PC-9 (cell line): ENCODE data around the gene CCDC30. TPM values are rescaled to one million over a fixed set of nuclear protein-coding genes. Genes with fewer than 3 reads are reported as not detected.

Source experiments
- BruUV-seq: library from RNA; stranded (reverse); fragments of 400-500 nt; replicated peaks from 2 replicates; lab custom pipeline; 2021; lab: Mats Ljungman, UMichigan
- CTCF ChIA-PET: fragments of 300-600 bp; sonication (Branson Sonifier 250); formaldehyde crosslinking; loops from one replicate; lab custom pipeline; 2022; ENCODE audit warnings: antibody characterized with exemption; lab: Charles Lee
- POLR2A ChIA-PET: fragments of 300-600 bp; sonication (Branson Sonifier 250); formaldehyde crosslinking; loops from one replicate; lab custom pipeline; 2022; ENCODE audit warnings: antibody characterized with exemption; ENCODE audit not compliant: unreplicated experiment; lab: Charles Lee
- DNase-seq, 2 experiments: peaks; one replicate each; pipeline versions ENCODE4 v3.0.0 to v3.0.0-alpha.2; 2015 to 2022; ENCODE audit warnings: mixed read lengths in 1 of 2
- H2AFZ ChIP-seq: fragments of 200-600 bp; sonication (generic); 2 replicates; pipeline ENCODE4 v1.8.1; 2017; ENCODE audit warnings: antibody characterized with exemption
- H3F3A ChIP-seq: fragments of 200-600 bp; sonication (generic); 2 replicates; pipeline ENCODE4 v1.8.1; 2017; ENCODE audit warnings: antibody characterized with exemption, mild to moderate bottlenecking, low read depth; ENCODE audit not compliant: insufficient read depth
- H3K27ac ChIP-seq: fragments of 200-600 bp; sonication (generic); 2 replicates; pipeline ENCODE4 v1.6.1; 2016; ENCODE audit warnings: mixed run types
- H3K27me3 ChIP-seq: fragments of 200-600 bp; sonication (generic); 2 replicates; pipeline ENCODE4 v1.6.1; 2016; ENCODE audit warnings: low read depth, mixed run types; ENCODE audit not compliant: insufficient read depth
- H3K36me3 ChIP-seq: fragments of 200-600 bp; sonication (generic); 2 replicates; pipeline ENCODE4 v1.6.1; 2016; ENCODE audit warnings: low read depth, mixed run types
- H3K4me1 ChIP-seq: fragments of 200-600 bp; sonication (generic); replicated peaks from 2 replicates; pipeline ENCODE4 v1.6.1; 2016; ENCODE audit warnings: mixed run types; ENCODE audit not compliant: insufficient read depth
- H3K4me2 ChIP-seq: fragments of 200-600 bp; sonication (generic); 2 replicates; pipeline ENCODE4 v1.6.1; 2017; ENCODE audit warnings: mixed run types
- H3K4me3 ChIP-seq: fragments of 200-600 bp; sonication (generic); 2 replicates; pipeline ENCODE4 v1.6.1; 2016; ENCODE audit warnings: mixed run types
- H3K79me2 ChIP-seq: fragments of 200-600 bp; sonication (generic); 2 replicates; pipeline ENCODE4 v1.6.1; 2017; ENCODE audit warnings: low read depth, mixed run types
- H3K9me2 ChIP-seq: fragments of 200-600 bp; sonication (generic); 2 replicates; pipeline ENCODE4 v1.8.1; 2017; ENCODE audit warnings: mild to moderate bottlenecking; ENCODE audit not compliant: insufficient read depth
- H3K9me3 ChIP-seq: fragments of 200-600 bp; sonication (generic); 2 replicates; pipeline ENCODE4 v1.8.1; 2016; ENCODE audit warnings: low read depth; ENCODE audit not compliant: insufficient read depth
- H4K20me1 ChIP-seq: fragments of 200-600 bp; sonication (generic); 2 replicates; pipeline ENCODE4 v1.8.1; 2017; ENCODE audit not compliant: insufficient read depth
- EZH2 ChIP-seq: fragments of 200-600 bp; sonication (generic); IDR thresholded peaks from 2 replicates; pipeline ENCODE4 v1.8.0; 2017; ENCODE audit warnings: antibody characterized with exemption, low read depth
- intact Hi-C: fragments of 100-400 bp; cut with micrococcal nuclease; formaldehyde crosslinking; loops from one replicate; pipeline ENCODE4 v1.10.0; 2022; ENCODE audit not compliant: unreplicated experiment
- total RNA-seq: library from RNA; stranded (reverse); gene quantifications from 2 replicates; pipeline ENCODE4 v1.2.3, GENCODE V29; 2021
- TF ChIP-seq, protein P1 (sequence below): fragments of 200-600 bp; sonication (generic); conservative IDR thresholded peaks from 2 replicates; pipeline ENCODE4 v1.6.1; 2017; ENCODE audit warnings: mixed run types, antibody characterized with exemption, mild to moderate bottlenecking, moderate library complexity

CCDC30 gene
- total RNA-seq, 1 experiment from 2014 or later: 10.2 TPM

DNA sequence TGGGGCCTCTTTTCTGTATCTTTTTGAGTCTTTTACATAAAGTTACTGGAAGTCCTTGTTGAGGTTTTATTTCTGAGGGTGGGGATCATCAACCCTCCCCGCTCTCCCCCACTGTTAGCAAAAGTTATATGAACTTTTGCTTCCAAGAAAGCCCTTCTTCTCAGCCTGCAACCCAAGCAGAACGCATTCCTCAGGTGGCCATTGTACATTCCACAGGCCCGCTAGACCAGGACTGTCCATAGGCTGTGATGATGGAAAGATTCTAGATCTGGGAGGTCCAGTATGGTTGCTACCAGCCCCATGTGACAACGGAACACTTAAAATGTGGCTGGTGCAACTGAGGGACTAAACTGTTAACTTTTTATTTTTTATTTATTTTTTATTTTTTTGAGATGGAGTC is 207.3 kb downstream of the CCDC30 start:
- no peaks in the 10 kb centered on the region for H3K79me2 ChIP-seq
- intact Hi-C loops: no loop called here
- ChIA-PET CTCF (interaction anchor here (0.7 kb wide), 1 partner anchor 76 kb away, joined by 6 read pairs; no protein-coding TSS in a partner anchor), POLR2A (no interaction called here)
- H3K9me3 ChIP-seq: no peaks in the 10 kb centered on the region
- TF ChIP-seq EZH2: no peak
- TF ChIP-seq, protein P1, sequence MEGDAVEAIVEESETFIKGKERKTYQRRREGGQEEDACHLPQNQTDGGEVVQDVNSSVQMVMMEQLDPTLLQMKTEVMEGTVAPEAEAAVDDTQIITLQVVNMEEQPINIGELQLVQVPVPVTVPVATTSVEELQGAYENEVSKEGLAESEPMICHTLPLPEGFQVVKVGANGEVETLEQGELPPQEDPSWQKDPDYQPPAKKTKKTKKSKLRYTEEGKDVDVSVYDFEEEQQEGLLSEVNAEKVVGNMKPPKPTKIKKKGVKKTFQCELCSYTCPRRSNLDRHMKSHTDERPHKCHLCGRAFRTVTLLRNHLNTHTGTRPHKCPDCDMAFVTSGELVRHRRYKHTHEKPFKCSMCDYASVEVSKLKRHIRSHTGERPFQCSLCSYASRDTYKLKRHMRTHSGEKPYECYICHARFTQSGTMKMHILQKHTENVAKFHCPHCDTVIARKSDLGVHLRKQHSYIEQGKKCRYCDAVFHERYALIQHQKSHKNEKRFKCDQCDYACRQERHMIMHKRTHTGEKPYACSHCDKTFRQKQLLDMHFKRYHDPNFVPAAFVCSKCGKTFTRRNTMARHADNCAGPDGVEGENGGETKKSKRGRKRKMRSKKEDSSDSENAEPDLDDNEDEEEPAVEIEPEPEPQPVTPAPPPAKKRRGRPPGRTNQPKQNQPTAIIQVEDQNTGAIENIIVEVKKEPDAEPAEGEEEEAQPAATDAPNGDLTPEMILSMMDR: no peak
- H3K27ac ChIP-seq: no peak overlapping the region
- no peaks in the 10 kb centered on the region for H3K4me1 ChIP-seq
- peaks cover 13% of the 10 kb centered on the region for H3K36me3 ChIP-seq
- H3K27me3 ChIP-seq: no peaks in the 10 kb centered on the region
- no peak overlapping the region for H3K4me2 ChIP-seq
- H3F3A ChIP-seq: no peaks in the 10 kb centered on the region; the same call in 1 of the 2 replicates
- BruUV-seq: no TSS peak
- no peak for DNase-seq
- no peak overlapping the region for H2AFZ ChIP-seq
- H3K4me3 ChIP-seq: no peak overlapping the region
- no peaks in the 10 kb centered on the region for H3K9me2 ChIP-seq
- no peaks in the 10 kb centered on the region for H4K20me1 ChIP-seq

DNA sequence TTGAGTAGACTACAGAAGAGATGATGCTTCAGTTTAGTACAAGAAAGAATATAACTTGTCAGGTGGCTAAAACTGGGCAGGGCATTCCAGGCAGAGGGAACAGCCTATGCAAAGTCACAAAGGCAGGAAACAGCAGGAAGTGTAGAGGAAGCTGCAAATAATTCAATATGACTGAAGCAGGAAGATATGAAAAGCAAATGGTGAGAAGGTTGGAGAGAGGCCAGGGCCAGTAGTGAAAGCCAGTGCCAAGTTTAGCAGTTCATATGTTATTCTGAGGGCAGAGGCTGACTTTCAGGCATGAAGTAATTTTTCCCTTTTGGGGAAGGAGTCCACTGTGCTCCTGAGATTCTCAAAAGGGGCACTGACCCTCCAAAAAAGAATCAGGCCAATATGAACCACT is 211.1 kb downstream of the CCDC30 start:
- H3K79me2 ChIP-seq: no peaks in the 10 kb centered on the region
- TF ChIP-seq, protein P1: no peak
- no peak for TF ChIP-seq EZH2
- no peak overlapping the region for H3K27ac ChIP-seq
- no peaks in the 10 kb centered on the region; the same call in 1 of the 2 replicates for H3F3A ChIP-seq
- no peak overlapping the region for H3K4me3 ChIP-seq
- no peaks in the 10 kb centered on the region for H4K20me1 ChIP-seq
- POLR2A ChIA-PET: interaction anchor here (0.7 kb wide), 1 partner anchor 18 kb away, joined by 4 read pairs; no protein-coding TSS in a partner anchor
- H3K27me3 ChIP-seq: no peaks in the 10 kb centered on the region
- H3K4me1 ChIP-seq: no peaks in the 10 kb centered on the region
- DNase-seq: no peak
- H2AFZ ChIP-seq: no peak overlapping the region
- intact Hi-C loops: no loop called here
- H3K9me3 ChIP-seq: no peaks in the 10 kb centered on the region
- BruUV-seq: no TSS peak
- H3K9me2 ChIP-seq: no peaks in the 10 kb centered on the region
- CTCF ChIA-PET: no interaction called here
- H3K4me2 ChIP-seq: no peak overlapping the region
- no peaks in the 10 kb centered on the region for H3K36me3 ChIP-seq

DNA sequence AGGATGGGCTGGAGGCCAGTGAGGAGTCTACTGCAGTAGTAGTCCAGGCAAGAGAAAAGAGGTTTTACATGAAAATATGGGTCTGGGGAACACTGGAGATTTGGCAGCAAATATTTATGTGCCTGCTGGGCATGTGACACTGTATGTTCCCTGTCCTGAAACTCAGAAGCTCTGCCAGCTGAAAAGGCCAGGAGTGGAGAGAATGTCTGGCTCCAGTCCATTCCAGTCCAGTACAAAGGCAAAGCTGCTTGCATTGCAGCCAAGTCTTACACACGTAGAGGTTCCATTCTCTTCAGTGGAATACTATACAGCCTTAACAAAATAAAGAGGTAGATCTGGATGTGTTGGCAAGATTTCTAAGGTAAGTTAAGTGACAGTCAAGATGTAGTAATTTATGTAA is 211.6 kb downstream of the CCDC30 start:
- Histone ChIP-seq H3K4me3 (no peak overlapping the region), H3K9me2 (no peaks in the 10 kb centered on the region), H3F3A (no peaks in the 10 kb centered on the region), H3K79me2 (no peaks in the 10 kb centered on the region), H3K27me3 (no peaks in the 10 kb centered on the region), H3K27ac (no peak overlapping the region), H3K9me3 (no peaks in the 10 kb centered on the region), H2AFZ (no peak overlapping the region), H3K36me3 (no peaks in the 10 kb centered on the region), H4K20me1 (no peaks in the 10 kb centered on the region), H3K4me2 (no peak overlapping the region), H3K4me1 (no peaks in the 10 kb centered on the region)
- TF ChIP-seq EZH2: no peak
- TF ChIP-seq, protein P1: no peak
- DNase-seq: no peak
- intact Hi-C loops: no loop called here
- ChIA-PET CTCF (no interaction called here), POLR2A (interaction anchor here (0.7 kb wide), 1 partner anchor 18 kb away, joined by 4 read pairs; no protein-coding TSS in a partner anchor)
- no TSS peak for BruUV-seq
